Neural progenitor cell (in vitro differentiated cells): ENCODE measurements around the gene TSBP1. TPM values are rescaled to one million over a fixed set of nuclear protein-coding genes. Genes with fewer than 3 reads are reported as not detected.
A peak's percentile ranks its signal among the peaks of the same experiment; 100 is the strongest.

ENCODE experiments used
- DNase-seq: peaks from one replicate; pipeline ENCODE4 v3.0.0-alpha.2; 2016; ENCODE audit warnings: low spot score
- H2AFZ ChIP-seq: fragments of 200-600 bp; sonication (generic); replicated peaks from 2 replicates; pipeline ENCODE4 v1.6.1; 2016; ENCODE audit warnings: antibody characterized with exemption
- H3F3A ChIP-seq: fragments of 200-600 bp; sonication (generic); 2 replicates; pipeline ENCODE4 v1.6.1; 2016; ENCODE audit warnings: antibody characterized with exemption, low read depth
- H3K27ac ChIP-seq: fragments of 200-600 bp; sonication (generic); 2 replicates; pipeline ENCODE4 v1.5.1; 2016; ENCODE audit warnings: mild to moderate bottlenecking
- H3K27me3 ChIP-seq: fragments of 200-600 bp; sonication (generic); 2 replicates; pipeline ENCODE4 v1.6.1; 2016; ENCODE audit warnings: mild to moderate bottlenecking, moderate library complexity
- H3K36me3 ChIP-seq: fragments of 200-600 bp; sonication (generic); 2 replicates; pipeline ENCODE4 v1.5.1; 2016
- H3K4me1 ChIP-seq: fragments of 200-600 bp; sonication (generic); 2 replicates; pipeline ENCODE4 v1.6.1; 2016; ENCODE audit warnings: mixed run types
- H3K4me2 ChIP-seq: fragments of 200-600 bp; sonication (generic); 2 replicates; pipeline ENCODE4 v1.6.1; 2016
- H3K4me3 ChIP-seq: fragments of 200-600 bp; sonication (generic); 2 replicates; pipeline ENCODE4 v1.5.1; 2016
- H3K79me2 ChIP-seq: fragments of 200-600 bp; sonication (generic); 2 replicates; pipeline ENCODE4 v1.6.1; 2016; ENCODE audit warnings: low read depth
- H3K9ac ChIP-seq: fragments of 200-600 bp; sonication (generic); 2 replicates; pipeline ENCODE4 v1.6.1; 2016
- H3K9me3 ChIP-seq: fragments of 200-600 bp; sonication (generic); 2 replicates; pipeline ENCODE4 v1.5.1; 2016; ENCODE audit warnings: low read depth
- H4K20me1 ChIP-seq: fragments of 200-600 bp; sonication (generic); 2 replicates; pipeline ENCODE4 v1.6.1; 2016; ENCODE audit warnings: low read depth
- H3K27ac Mint-ChIP-seq: 3 replicates; pipeline ENCODE4 v1.8.0; 2021; ENCODE audit warnings: mixed read lengths
- H3K27me3 Mint-ChIP-seq: 2 replicates; pipeline ENCODE4 v1.8.0; 2022; ENCODE audit warnings: low read depth, mild to moderate bottlenecking, inconsistent platforms, moderate library complexity, mixed read lengths; ENCODE audit not compliant: insufficient read depth
- H3K36me3 Mint-ChIP-seq: 3 replicates; pipeline ENCODE4 v1.8.0; 2021; ENCODE audit warnings: mixed read lengths
- H3K4me1 Mint-ChIP-seq: 3 replicates; pipeline ENCODE4 v1.8.0; 2021; ENCODE audit warnings: mixed read lengths
- H3K4me3 Mint-ChIP-seq: 3 replicates; pipeline ENCODE4 v1.8.0; 2021; ENCODE audit warnings: mild to moderate bottlenecking, moderate library complexity, mixed read lengths
- H3K9me3 Mint-ChIP-seq: 3 replicates; pipeline ENCODE4 v1.8.0; 2020; ENCODE audit warnings: mixed read lengths
- CTCF ChIP-seq: fragments of 200-600 bp; sonication (generic); IDR thresholded peaks from 2 replicates; pipeline ENCODE4 v1.5.1; 2017; ENCODE audit warnings: antibody characterized with exemption, mild to moderate bottlenecking
- EZH2 ChIP-seq: fragments of 200-600 bp; sonication (generic); IDR thresholded peaks from 2 replicates; pipeline ENCODE4 v1.6.1; 2017; ENCODE audit warnings: antibody characterized with exemption, mild to moderate bottlenecking, moderate library complexity
- EZH2phosphoT487 ChIP-seq: fragments of 200-600 bp; sonication (generic); IDR thresholded peaks from 2 replicates; pipeline ENCODE4 v1.6.1; 2017; ENCODE audit warnings: antibody characterized with exemption
- total RNA-seq: library from RNA; depleted of rRNA; stranded (reverse); fragments of >200 nt; gene quantifications from 2 replicates; pipeline ENCODE4 v1.2.3, GENCODE V29; 2015; ENCODE audit warnings: low replicate concordance

TSBP1 gene
- total RNA-seq, 1 donor from 2014 or later = not detected

GRCh38 chr6:32252331-32253009 lies 119.2 kb downstream of the TSBP1 start:
- peaks cover 15% of the 10 kb centered on the region for H3K9me3 Mint-ChIP-seq
- H3K4me2 ChIP-seq = no peak overlapping the region
- no peaks in the 10 kb centered on the region for H4K20me1 ChIP-seq
- no peaks in the 10 kb centered on the region for H3K27me3 Mint-ChIP-seq
- peak overlapping the region; percentile 38 for H2AFZ ChIP-seq
- no peak overlapping the region for H3K4me3 Mint-ChIP-seq
- DNase-seq = no peak
- H3K79me2 ChIP-seq = peaks cover 14% of the 10 kb centered on the region
- H3K9me3 ChIP-seq = no peaks in the 10 kb centered on the region
- peaks cover 21% of the 10 kb centered on the region for H3F3A ChIP-seq
- no peaks in the 10 kb centered on the region for H3K27me3 ChIP-seq
- H3K27ac ChIP-seq = no peak overlapping the region
- no peak overlapping the region for H3K9ac ChIP-seq
- H3K4me1 Mint-ChIP-seq = peaks cover 10% of the 10 kb centered on the region
- H3K36me3 Mint-ChIP-seq = no peaks in the 10 kb centered on the region
- peaks cover 16% of the 10 kb centered on the region for H3K4me1 ChIP-seq
- TF ChIP-seq EZH2 = no peak
- no peak for TF ChIP-seq CTCF
- H3K27ac Mint-ChIP-seq = no peak overlapping the region
- H3K4me3 ChIP-seq = no peak overlapping the region
- no peaks in the 10 kb centered on the region for H3K36me3 ChIP-seq

GRCh38 chr6:32249262-32249661 lies 122.4 kb downstream of the TSBP1 start:
- no peak overlapping the region for H3K27ac ChIP-seq
- H3K36me3 Mint-ChIP-seq = no peaks in the 10 kb centered on the region

GRCh38 chr6:32247401-32247800 lies 124.3 kb downstream of the TSBP1 start:
- Histone ChIP-seq H3K4me1 (no peaks in the 10 kb centered on the region), H3K36me3 (no peaks in the 10 kb centered on the region), H4K20me1 (no peaks in the 10 kb centered on the region), H2AFZ (peak overlapping the region; percentile 42), H3K27me3 (no peaks in the 10 kb centered on the region), H3K27ac (no peak overlapping the region), H3K4me2 (no peak overlapping the region), H3K4me3 (no peak overlapping the region), H3K9me3 (no peaks in the 10 kb centered on the region), H3K9ac (no peak overlapping the region), H3K79me2 (no peaks in the 10 kb centered on the region), H3F3A (no peaks in the 10 kb centered on the region)
- Mint-ChIP-seq H3K9me3 (peaks cover 15% of the 10 kb centered on the region), H3K27ac (no peak overlapping the region), H3K36me3 (no peaks in the 10 kb centered on the region), H3K4me3 (no peak overlapping the region), H3K4me1 (peaks cover 8% of the 10 kb centered on the region), H3K27me3 (no peaks in the 10 kb centered on the region)
- DNase-seq = no peak
- no peak for TF ChIP-seq EZH2phosphoT487
- no peak for TF ChIP-seq EZH2
- no peak for TF ChIP-seq CTCF

More at GRCh38 chr6:32249262-32249661, 122.4 kb downstream of the TSBP1 start:
- Histone ChIP-seq H3K9me3 (no peaks in the 10 kb centered on the region), H3K4me1 (peaks cover under 1% of the 10 kb centered on the region), H3K4me3 (no peak overlapping the region), H3K4me2 (no peak overlapping the region), H3K79me2 (no peaks in the 10 kb centered on the region), H3K9ac (no peak overlapping the region), H3K36me3 (no peaks in the 10 kb centered on the region), H3F3A (peaks cover 4% of the 10 kb centered on the region), H4K20me1 (no peaks in the 10 kb centered on the region), H2AFZ (no peak overlapping the region), H3K27me3 (no peaks in the 10 kb centered on the region)
- H3K4me3 Mint-ChIP-seq = no peak overlapping the region
- peaks cover 12% of the 10 kb centered on the region for H3K4me1 Mint-ChIP-seq
- no peaks in the 10 kb centered on the region for H3K27me3 Mint-ChIP-seq
- no peak for DNase-seq
- no peak overlapping the region for H3K27ac Mint-ChIP-seq
- peaks cover 15% of the 10 kb centered on the region for H3K9me3 Mint-ChIP-seq
- TF ChIP-seq EZH2 (no peak), CTCF (no peak), EZH2phosphoT487 (no peak)
